Hindlimb muscle (tissue), 1 donor: Measurements from ENCODE around the gene PTTG1IP2. TPM values are rescaled to one million over a fixed set of nuclear protein-coding genes. Genes with fewer than 3 reads are reported as not detected.

ENCODE experiments used
- DNase-seq: peaks from one replicate; pipeline ENCODE4 v3.0.0-alpha.2; 2013
- polyA plus RNA-seq: library from polyadenylated mRNA; unstranded; fragments of 120-200 nt; gene quantifications from one replicate; pipeline ENCODE4 v1.2.1, GENCODE V29; 2013; ENCODE audit not compliant: insufficient read length

Gene PTTG1IP2
- polyA plus RNA-seq, 1 donor, result not detected

GRCh38 chr7:90483251-90483650, 13.8 kb downstream of the PTTG1IP2 start:
- no peak for DNase-seq

DNA sequence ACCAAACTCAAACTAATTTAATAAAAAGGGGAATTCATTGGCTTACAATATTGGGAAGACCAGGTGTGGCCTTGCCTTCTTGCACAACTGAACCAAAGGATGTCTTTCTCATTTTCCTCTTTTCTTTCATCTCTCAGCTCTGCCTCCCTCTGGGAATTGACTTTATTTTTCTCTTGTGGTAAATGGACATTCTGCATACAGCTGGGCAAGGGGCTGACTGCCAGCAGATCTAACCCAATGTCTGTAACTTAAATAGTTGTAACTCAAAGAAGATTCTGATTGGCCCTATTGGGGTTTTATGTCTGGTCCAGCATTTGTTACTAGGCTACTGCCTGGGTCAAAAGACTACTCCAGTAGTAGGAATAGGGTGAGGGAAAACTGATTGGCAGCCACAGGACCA, 15.3 kb downstream of the PTTG1IP2 start:
- DNase-seq, result no peak

- no peak for DNase-seq
These were observed 16.4 kb downstream of the PTTG1IP2 start for GRCh38 chr7:90485734-90486316.

DNA sequence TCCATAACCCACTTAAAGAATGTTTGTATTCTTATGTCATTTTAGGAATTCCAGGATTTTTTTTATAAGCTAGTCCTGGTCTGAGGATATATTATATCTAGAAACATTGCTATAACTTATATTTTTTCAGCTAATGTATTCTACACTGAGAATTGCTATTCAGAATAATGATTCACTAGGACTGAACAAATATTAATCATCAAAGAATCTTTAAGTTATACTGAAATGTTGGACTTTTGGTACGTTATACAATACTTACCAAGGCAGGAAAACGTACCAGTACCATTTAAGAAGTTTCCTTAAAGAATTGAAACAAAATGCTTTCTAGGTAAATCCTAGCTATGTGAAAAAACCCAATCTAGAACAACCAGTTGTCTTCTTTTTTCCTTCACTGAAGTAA, 18.4 kb downstream of the PTTG1IP2 start:
- no peak for DNase-seq

- no peak for DNase-seq
These were observed 18.8 kb downstream of the PTTG1IP2 start for GRCh38 chr7:90488220-90488619.

- DNase-seq, result no peak
These were observed 22.8 kb downstream of the PTTG1IP2 start for GRCh38 chr7:90492250-90492649.

GRCh38 chr7:90495241-90495640, 25.8 kb downstream of the PTTG1IP2 start:
- no peak for DNase-seq

- no peak for DNase-seq
These were observed 33.1 kb downstream of the PTTG1IP2 start for GRCh38 chr7:90502539-90502938.

- no peak for DNase-seq
These were observed 33.9 kb downstream of the PTTG1IP2 start for GRCh38 chr7:90503367-90503766.

GRCh38 chr7:90507692-90508091, 38.3 kb downstream of the PTTG1IP2 start:
- no peak for DNase-seq

DNA sequence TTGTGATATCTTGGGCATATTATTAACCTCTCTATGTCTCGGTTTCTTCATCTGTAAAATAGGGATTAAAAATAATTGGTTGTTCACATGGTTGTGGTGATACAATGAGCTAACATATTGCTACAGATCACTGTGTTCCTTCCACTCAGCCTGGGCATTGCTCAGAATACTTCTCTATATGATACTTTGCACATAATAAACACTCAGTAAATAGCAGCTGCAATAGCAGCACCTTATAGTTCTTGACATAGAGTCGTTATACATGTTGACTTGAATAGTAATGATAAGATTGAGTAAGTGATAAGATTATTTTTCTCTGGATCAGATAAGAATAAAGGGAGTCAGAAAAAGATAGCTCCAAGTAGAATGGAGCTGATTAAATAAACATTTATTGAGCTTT, 42.3 kb downstream of the PTTG1IP2 start:
- DNase-seq, result no peak

DNA sequence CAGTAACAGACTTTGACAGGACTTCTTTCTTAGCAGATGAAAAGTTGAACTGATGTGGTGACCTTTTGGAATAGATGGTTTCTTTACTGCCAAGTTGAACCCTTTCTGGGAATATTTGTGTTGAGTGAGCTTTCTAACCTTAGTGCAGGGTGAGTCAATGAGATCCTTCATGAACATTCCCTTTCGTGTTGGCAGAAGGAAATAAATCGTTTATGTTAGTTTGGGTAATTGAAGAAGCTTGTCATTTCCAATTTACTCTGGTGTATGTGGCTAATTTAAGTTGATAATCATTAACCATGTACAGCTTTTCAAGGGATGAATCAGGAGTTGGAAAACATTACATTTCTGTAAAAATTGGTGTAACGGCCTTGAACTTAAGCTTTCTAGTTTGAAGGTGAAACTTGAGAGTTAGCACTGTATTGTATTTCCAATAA, 43.4 kb downstream of the PTTG1IP2 start:
- no peak for DNase-seq

- DNase-seq, result no peak
These were observed 46.8 kb downstream of the PTTG1IP2 start for GRCh38 chr7:90516257-90516656.

GRCh38 chr7:90518630-90519029, 49.2 kb downstream of the PTTG1IP2 start:
- DNase-seq, result no peak

DNA sequence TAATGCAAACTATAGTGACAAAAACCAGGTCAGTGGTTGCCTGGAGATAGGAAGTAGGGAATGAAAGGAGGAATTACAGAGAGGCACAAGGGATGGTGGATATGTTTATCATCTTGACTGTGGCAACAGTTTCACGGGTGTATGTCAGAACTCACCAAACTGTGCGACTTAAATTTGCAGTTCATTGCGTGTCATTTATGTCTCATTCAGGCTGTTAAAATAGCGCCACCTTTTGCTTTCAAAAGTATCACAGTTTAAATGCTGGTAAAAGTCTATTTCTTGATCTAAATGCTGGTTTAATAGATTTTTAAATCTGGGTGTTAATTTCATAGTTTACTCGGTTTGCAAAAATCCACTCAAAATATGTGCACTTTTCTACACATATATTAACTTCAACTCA, 51.0 kb downstream of the PTTG1IP2 start:
- DNase-seq, result no peak

DNA sequence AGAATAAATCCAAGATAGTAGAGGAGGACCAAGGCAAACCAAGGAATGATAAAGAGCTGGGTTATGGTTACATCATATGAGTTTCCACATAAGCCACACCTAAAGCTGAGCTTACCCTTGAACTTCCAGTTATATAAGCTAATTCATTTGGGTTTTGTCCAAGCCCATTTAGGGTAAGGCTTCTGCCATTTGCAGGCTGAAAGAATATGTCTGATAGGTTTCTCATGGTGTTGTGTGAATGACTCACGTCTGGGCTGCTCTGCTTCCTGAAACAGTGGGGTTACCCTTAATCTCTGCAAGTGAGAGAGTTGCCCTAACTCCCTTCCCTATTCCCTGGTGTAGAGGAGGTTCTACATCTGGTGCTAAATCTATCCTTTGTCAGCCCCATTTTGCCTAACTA, 60.8 kb downstream of the PTTG1IP2 start:
- DNase-seq, result no peak

- DNase-seq, result no peak
These were observed 62.9 kb downstream of the PTTG1IP2 start for GRCh38 chr7:90532231-90532929.

DNA sequence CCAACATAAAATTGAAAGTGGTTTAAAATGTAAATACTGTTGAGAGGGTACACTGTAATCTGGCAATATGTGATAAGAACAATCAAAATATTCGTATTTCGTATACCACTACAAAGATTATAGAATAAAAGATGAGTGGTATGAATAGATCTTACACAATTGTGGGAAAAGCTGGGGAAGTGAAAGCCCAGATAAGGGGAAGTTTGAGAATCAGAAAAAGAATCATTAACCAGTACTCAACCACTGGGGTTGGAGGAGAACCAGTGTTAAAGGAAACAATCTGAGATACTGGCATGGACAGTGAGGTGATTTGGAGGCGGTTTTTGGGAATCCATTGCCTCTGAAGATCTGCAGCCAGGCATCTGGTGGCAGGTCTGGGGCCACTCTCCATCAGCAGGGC, 67.0 kb downstream of the PTTG1IP2 start:
- DNase-seq, result no peak

DNA sequence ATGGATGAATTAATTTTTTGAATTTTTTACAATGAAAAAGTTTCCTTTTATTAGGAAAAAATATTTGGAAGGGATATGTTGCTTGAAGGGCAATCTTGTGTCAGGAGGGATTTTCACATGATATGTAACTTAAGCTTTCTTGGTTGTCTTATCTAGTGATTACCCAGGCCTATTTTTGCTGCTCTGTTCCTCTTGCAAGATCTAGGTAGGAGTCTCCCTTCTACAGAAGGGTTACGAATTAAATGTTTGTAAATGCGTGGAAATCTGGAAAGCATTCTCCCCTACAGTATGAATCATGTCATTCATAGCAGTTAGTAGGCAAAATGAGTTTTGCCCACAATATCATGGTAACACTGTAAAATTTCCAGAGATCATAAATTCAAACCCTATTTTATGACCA, 69.0 kb downstream of the PTTG1IP2 start:
- no peak for DNase-seq

DNA sequence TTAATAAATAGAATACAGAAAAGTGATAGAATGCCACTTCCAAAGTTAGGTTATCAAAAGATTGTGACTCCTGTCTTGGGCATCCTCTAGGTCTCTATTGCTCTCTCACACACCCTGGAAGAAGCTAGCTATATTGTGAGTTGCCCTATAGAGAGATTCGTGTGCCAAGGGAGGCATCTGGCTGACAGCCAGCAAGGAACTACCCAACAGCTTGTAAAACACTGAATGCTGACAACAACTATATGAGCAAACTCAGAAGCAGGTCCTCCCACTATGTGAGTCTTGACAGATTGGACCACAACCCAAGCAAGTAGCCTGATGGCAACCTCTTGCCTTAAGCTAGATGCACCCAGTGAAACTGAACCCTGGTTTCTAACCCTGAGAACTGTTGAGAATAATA, 71.0 kb downstream of the PTTG1IP2 start:
- DNase-seq, result no peak

DNA sequence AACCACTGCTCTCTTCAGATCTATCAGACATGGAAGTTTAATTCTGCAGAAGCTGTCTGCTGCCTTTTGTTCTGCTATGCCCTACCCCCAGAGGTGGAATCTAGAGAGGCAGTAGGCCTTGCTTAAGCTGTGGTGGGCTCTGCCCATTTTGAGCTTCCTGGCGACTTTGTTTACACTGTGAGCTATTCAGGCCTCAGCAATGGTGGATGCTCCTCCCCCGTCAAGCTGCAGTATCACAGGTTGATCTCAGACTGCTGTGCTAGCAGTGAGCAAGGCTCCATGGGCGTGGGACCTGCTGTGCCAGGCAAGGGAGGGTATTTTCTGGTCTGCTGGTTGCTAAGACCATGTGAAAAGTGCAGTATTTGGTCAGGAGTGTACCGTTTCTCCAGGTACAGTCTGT, 81.6 kb downstream of the PTTG1IP2 start:
- DNase-seq, result no peak

DNA sequence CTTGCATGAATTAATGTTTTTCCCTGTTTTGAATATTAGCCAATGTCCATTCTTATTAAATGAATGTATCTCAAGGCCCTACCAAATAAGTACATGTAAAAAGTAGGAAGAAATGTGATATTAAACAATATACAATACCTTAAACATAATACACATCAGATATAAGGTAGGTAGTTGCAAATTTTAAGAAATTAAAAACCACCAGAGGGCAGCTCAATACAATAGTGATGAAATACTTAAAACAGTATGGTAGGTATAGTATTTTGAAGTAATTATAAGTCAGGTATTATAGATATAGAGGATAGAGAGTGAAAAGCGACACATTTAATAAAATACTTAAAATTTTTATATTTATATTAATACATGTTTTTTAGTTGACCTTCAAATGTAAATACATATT, 83.1 kb downstream of the PTTG1IP2 start:
- no peak for DNase-seq

DNA sequence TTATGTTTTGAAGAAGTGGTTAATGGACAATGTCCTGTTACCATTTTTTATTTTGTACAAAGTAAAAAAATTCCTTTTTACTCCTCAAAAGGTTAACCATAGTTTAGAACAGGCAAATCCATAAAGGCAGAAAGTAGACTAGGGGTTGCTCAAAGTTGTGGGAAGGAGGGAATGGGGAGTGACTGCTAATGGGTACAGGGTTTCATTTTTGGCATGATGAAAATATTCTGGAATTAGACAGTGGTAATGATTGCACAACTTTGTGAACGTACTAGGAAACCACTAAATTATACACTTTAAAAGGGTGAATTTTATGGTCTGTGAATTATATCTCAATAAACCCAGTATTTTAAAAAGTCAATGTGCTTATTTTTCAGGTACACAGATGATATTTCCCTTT, 91.3 kb downstream of the PTTG1IP2 start:
- DNase-seq, result no peak
